Stimulated activated CD4-positive, alpha-beta T cell treated with anti-CD3 and anti-CD28 coated beads, Interleukin-1b, Interleukin-23, amount 100 ng/mL, for 1 hour (primary cell): Measurements from ENCODE around the gene OST4.

Experiments used
- DNase-seq, 2 donors: peaks; one replicate each; pipeline ENCODE4 v3.0.0-alpha.2; 2020; ENCODE audit warnings: low read depth in 2 of 2

OST4 gene

GRCh38 chr2:27053776-27054175 is 17.7 kb downstream of the OST4 start:
- no peak for DNase-seq

- no peak for DNase-seq
Observed at GRCh38 chr2:27053321-27053720, 18.1 kb downstream of the OST4 start.

GRCh38 chr2:27051902-27052645 is 19.4 kb downstream of the OST4 start:
- DNase-seq, result no peak

GRCh38 chr2:27050996-27051901 is 20.2 kb downstream of the OST4 start, which contains the start of gene AGBL5:
Gene AGBL5, plus strand, starts transcription at chr2:27051668. Its CDS starts 1,291 bp downstream, at chr2:27052959.
- peak; percentile 91 for DNase-seq

GRCh38 chr2:27050281-27050995 is 21.0 kb downstream of the OST4 start:
- DNase-seq, result peak; percentile 84 to 88

- peak in 1 of 2 donors; percentile 42 for DNase-seq
Observed at GRCh38 chr2:27049422-27050280, 21.8 kb downstream of the OST4 start.

- no peak for DNase-seq
Observed at GRCh38 chr2:27042985-27043634, 28.3 kb downstream of the OST4 start.

- no peak for DNase-seq
Observed at GRCh38 chr2:27042159-27042661, 29.2 kb downstream of the OST4 start.

- no peak for DNase-seq
Observed at GRCh38 chr2:27041752-27042151, 29.7 kb downstream of the OST4 start.

- no peak for DNase-seq
Observed at GRCh38 chr2:27040282-27040681, 31.2 kb downstream of the OST4 start.

GRCh38 chr2:27039871-27040270 is 31.6 kb downstream of the OST4 start:
- DNase-seq, result no peak

- no peak for DNase-seq
Observed at GRCh38 chr2:27039426-27039825, 32.0 kb downstream of the OST4 start.

GRCh38 chr2:27038631-27039339 is 32.7 kb downstream of the OST4 start:
- DNase-seq, result no peak

- no peak for DNase-seq
Observed at GRCh38 chr2:27038012-27038411, 33.4 kb downstream of the OST4 start.

- DNase-seq, result no peak
Observed at GRCh38 chr2:27033253-27033852, 38.1 kb downstream of the OST4 start.

- DNase-seq, result peak in 1 of 2 donors; percentile 66
Observed at GRCh38 chr2:27032495-27033252, 38.8 kb downstream of the OST4 start, which contains the start of gene TMEM214. Gene TMEM214, plus strand, starts transcription at chr2:27032965. Its CDS starts 51 bp downstream, at chr2:27033016.

GRCh38 chr2:27029051-27029450 is 42.4 kb downstream of the OST4 start:
- no peak for DNase-seq

- no peak for DNase-seq
Observed at GRCh38 chr2:27027211-27027651, 44.2 kb downstream of the OST4 start.
